Activated T-cell treated with anti-CD3 and anti-CD28 coated beads, Interleukin-2, amount 50 U/mL, for 4 hours (primary cell): ENCODE data around the gene CACNG7. TPM values are rescaled to one million over a fixed set of nuclear protein-coding genes. Genes with fewer than 3 reads are reported as not detected.

Experiments used
- ATAC-seq, 2 donors: fragments of 200-7000 bp; cut with Tn5 transposase; one replicate each; pipeline ENCODE4 v1.10.0; 2021
- DNase-seq: peaks from one replicate; pipeline ENCODE4 v3.0.0-alpha.2; 2020
- H3K27me3 Mint-ChIP-seq: one replicate; pipeline ENCODE4 v1.8.0; 2021; ENCODE audit warnings: low read depth, mixed read lengths
- H3K36me3 Mint-ChIP-seq: one replicate; pipeline ENCODE4 v1.8.0; 2022; ENCODE audit warnings: mixed read lengths; ENCODE audit not compliant: insufficient read depth
- H3K4me1 Mint-ChIP-seq: one replicate; pipeline ENCODE4 v1.8.0; 2021; ENCODE audit warnings: low read depth, mixed read lengths
- H3K4me3 Mint-ChIP-seq: one replicate; pipeline ENCODE4 v1.8.0; 2021; ENCODE audit warnings: mild to moderate bottlenecking, moderate library complexity, mixed read lengths
- H3K9me3 Mint-ChIP-seq: one replicate; pipeline ENCODE4 v1.8.0; 2021; ENCODE audit warnings: mixed read lengths
- total RNA-seq, 3 donors: library from RNA; stranded (reverse); gene quantifications; one replicate each; pipeline ENCODE4 v1.2.1, GENCODE V29; 2021

Gene CACNG7
- total RNA-seq, 3 donors from 2014 or later: not detected

GRCh38 chr19:53988981-53989380 lies 79.9 kb downstream of the CACNG7 start:
- Mint-ChIP-seq H3K36me3 (no peaks in the 10 kb centered on the region), H3K27me3 (peaks cover 29% of the 10 kb centered on the region), H3K4me3 (no peak overlapping the region), H3K9me3 (no peaks in the 10 kb centered on the region), H3K4me1 (peaks cover 6% of the 10 kb centered on the region)
- ATAC-seq (no peak), DNase-seq (no peak)

GRCh38 chr19:53989600-53990533 lies 80.8 kb downstream of the CACNG7 start:
- ATAC-seq (no peak), DNase-seq (no peak)
- H3K36me3 Mint-ChIP-seq: no peaks in the 10 kb centered on the region
- peaks cover 38% of the 10 kb centered on the region for H3K27me3 Mint-ChIP-seq
- no peaks in the 10 kb centered on the region for H3K9me3 Mint-ChIP-seq
- peaks cover 6% of the 10 kb centered on the region for H3K4me1 Mint-ChIP-seq
- no peak overlapping the region for H3K4me3 Mint-ChIP-seq

GRCh38 chr19:53991224-53992113 lies 82.4 kb downstream of the CACNG7 start, which contains the start of gene CACNG6:
Gene CACNG6 (plus strand): TSS chr19:53991637. CDS start chr19:53992878, 1,241 bp downstream.
- no peaks in the 10 kb centered on the region for H3K36me3 Mint-ChIP-seq
- no peak within 1 kb of the TSS for H3K4me3 Mint-ChIP-seq
- ATAC-seq (no peak), DNase-seq (no peak)
- peaks cover 6% of the 10 kb centered on the region for H3K4me1 Mint-ChIP-seq
- H3K27me3 Mint-ChIP-seq: peaks cover 54% of the 10 kb centered on the region
- H3K9me3 Mint-ChIP-seq: no peaks in the 10 kb centered on the region

GRCh38 chr19:53992211-53992610 lies 83.1 kb downstream of the CACNG7 start:
- ATAC-seq (no peak), DNase-seq (no peak)
- Mint-ChIP-seq H3K36me3 (no peaks in the 10 kb centered on the region), H3K9me3 (no peaks in the 10 kb centered on the region), H3K4me1 (peaks cover 6% of the 10 kb centered on the region), H3K4me3 (no peak overlapping the region), H3K27me3 (peaks cover 56% of the 10 kb centered on the region)

GRCh38 chr19:53992815-53993214 lies 83.7 kb downstream of the CACNG7 start:
- no peaks in the 10 kb centered on the region for H3K9me3 Mint-ChIP-seq
- no peak overlapping the region for H3K4me3 Mint-ChIP-seq
- peaks cover 6% of the 10 kb centered on the region for H3K4me1 Mint-ChIP-seq
- no peaks in the 10 kb centered on the region for H3K36me3 Mint-ChIP-seq
- DNase-seq (no peak), ATAC-seq (no peak)
- peaks cover 60% of the 10 kb centered on the region for H3K27me3 Mint-ChIP-seq

GRCh38 chr19:53993448-53993847 lies 84.4 kb downstream of the CACNG7 start:
- Mint-ChIP-seq H3K9me3 (no peaks in the 10 kb centered on the region), H3K36me3 (no peaks in the 10 kb centered on the region), H3K4me1 (peaks cover 6% of the 10 kb centered on the region), H3K4me3 (no peak overlapping the region), H3K27me3 (peaks cover 61% of the 10 kb centered on the region)
- DNase-seq (no peak), ATAC-seq (no peak)

Other genes starting within 250 kb of the CACNG7 start
- not detected for gene NLRP12, start 85.0 kb upstream of the CACNG7 start, total RNA-seq
- gene MYADM, start 41.4 kb upstream of the CACNG7 start, total RNA-seq: 10 to 100 TPM; 11.3 to 12.0 (median 11.6) TPM
- gene PRKCG, start 27.1 kb upstream of the CACNG7 start, total RNA-seq: not detected
- gene CACNG8, start 53.7 kb downstream of the CACNG7 start, total RNA-seq: not detected
- gene CACNG6, start 82.4 kb downstream of the CACNG7 start, total RNA-seq: not detected
- gene VSTM1, start 154.6 kb downstream of the CACNG7 start, total RNA-seq: not detected
- not detected for gene TARM1, start 172.1 kb downstream of the CACNG7 start, total RNA-seq
- under 1 TPM in 1 of 3 donors, not detected in 2; 0.11 TPM for gene OSCAR, start 191.5 kb downstream of the CACNG7 start, total RNA-seq
- 100 to 1,000 TPM; 118 to 170 (median 140) TPM for gene NDUFA3, start 193.6 kb downstream of the CACNG7 start, total RNA-seq
- gene TFPT, start 206.4 kb downstream of the CACNG7 start, total RNA-seq: 10 to 100 TPM; 32.1 to 33.8 (median 33.0) TPM
- 100 to 1,000 TPM; 154 to 180 (median 161) TPM for gene PRPF31, start 206.5 kb downstream of the CACNG7 start, total RNA-seq
- gene CNOT3, start 228.5 kb downstream of the CACNG7 start, total RNA-seq: 100 to 1,000 TPM in 2 of 3 donors, 10 to 100 TPM in 1; 90.8 to 102 (median 100) TPM